VCaP (cell line): ENCODE measurements around the gene SULT1E1.

ENCODE experiments used
- H3K27ac ChIP-seq: fragments of 450-650 bp; 2 replicates; pipeline ENCODE4 v1.5.1; 2017
- CTCF ChIP-seq: fragments of 450-650 bp; conservative IDR thresholded peaks from 2 replicates; pipeline ENCODE4 v1.5.1; 2017; ENCODE audit warnings: mild to moderate bottlenecking, moderate library complexity

The SULT1E1 gene

GRCh38 chr4:69860052-69860451, at the start of gene SULT1E1:
Gene SULT1E1 (minus strand): TSS chr4:69860145. CDS start chr4:69857644, 2,501 bp downstream.
- H3K27ac ChIP-seq = no peak within 1 kb of the TSS
- no peak for TF ChIP-seq CTCF

GRCh38 chr4:69909195-69909594, 49.2 kb upstream of the SULT1E1 start:
- no peak for TF ChIP-seq CTCF
- H3K27ac ChIP-seq = no peak overlapping the region

GRCh38 chr4:69907151-69907550, 47.2 kb upstream of the SULT1E1 start:
- TF ChIP-seq CTCF = no peak
- H3K27ac ChIP-seq = no peak overlapping the region

GRCh38 chr4:69896530-69897116, 36.7 kb upstream of the SULT1E1 start:
- TF ChIP-seq CTCF = peak; percentile 88
- no peak overlapping the region for H3K27ac ChIP-seq

- TF ChIP-seq CTCF = no peak
- no peak overlapping the region for H3K27ac ChIP-seq
Measured at GRCh38 chr4:69894721-69895120, 34.8 kb upstream of the SULT1E1 start.

GRCh38 chr4:69894186-69894585, 34.2 kb upstream of the SULT1E1 start:
- no peak for TF ChIP-seq CTCF
- no peak overlapping the region for H3K27ac ChIP-seq

GRCh38 chr4:69888336-69888735, 28.4 kb upstream of the SULT1E1 start:
- no peak overlapping the region for H3K27ac ChIP-seq
- TF ChIP-seq CTCF = no peak

GRCh38 chr4:69882150-69882549, 22.2 kb upstream of the SULT1E1 start:
- H3K27ac ChIP-seq = no peak overlapping the region
- no peak for TF ChIP-seq CTCF
